Skeletal muscle tissue (tissue), 4 donors: ENCODE measurements around the gene FAM163A. TPM values are rescaled to one million over a fixed set of nuclear protein-coding genes. Genes with fewer than 3 reads are reported as not detected.

Experiments used
- H3K27ac ChIP-seq: one replicate; pipeline ENCODE4 v1.7.0; 2013; ENCODE audit warnings: mild to moderate bottlenecking, low read depth, low read length, inconsistent platforms
- H3K27me3 ChIP-seq, 3 donors: one replicate each; pipeline ENCODE4 v1.7.0; 2013; ENCODE audit warnings: low read length in 3 of 3; ENCODE audit not compliant: control insufficient read depth in 3 of 3, insufficient read depth in 3 of 3
- H3K36me3 ChIP-seq, 3 donors: one replicate each; pipeline ENCODE4 v1.7.0; 2013; ENCODE audit warnings: low read length in 3 of 3; ENCODE audit not compliant: control insufficient read depth in 3 of 3, insufficient read depth in 3 of 3
- H3K4me1 ChIP-seq, 3 donors: one replicate each; pipeline ENCODE4 v1.7.0; 2013; ENCODE audit warnings: low read length in 3 of 3, mild to moderate bottlenecking in 3 of 3; ENCODE audit not compliant: control insufficient read depth in 3 of 3, insufficient read depth in 3 of 3
- H3K4me3 ChIP-seq, 3 donors: one replicate each; pipeline ENCODE4 v1.7.0; 2013; ENCODE audit warnings: low read length in 3 of 3
- H3K9ac ChIP-seq, 3 donors: one replicate each; pipeline ENCODE4 v1.7.0; 2013; ENCODE audit warnings: low read length in 3 of 3, mild to moderate bottlenecking in 3 of 3, moderate library complexity in 2 of 3, low read depth in 1 of 3
- H3K9me3 ChIP-seq, 3 donors: one replicate each; pipeline ENCODE4 v1.7.0; 2013; ENCODE audit warnings: low read length in 3 of 3; ENCODE audit not compliant: control insufficient read depth in 3 of 3
- total RNA-seq: library from RNA; depleted of rRNA; stranded (reverse); fragments of >200 nt; gene quantifications from one replicate; pipeline ENCODE4 v1.2.3, GENCODE V29; 2014
- donor health status: Osteomylitis.

The FAM163A gene
- total RNA-seq, 1 donor from 2014 or later: under 0.01 TPM

DNA sequence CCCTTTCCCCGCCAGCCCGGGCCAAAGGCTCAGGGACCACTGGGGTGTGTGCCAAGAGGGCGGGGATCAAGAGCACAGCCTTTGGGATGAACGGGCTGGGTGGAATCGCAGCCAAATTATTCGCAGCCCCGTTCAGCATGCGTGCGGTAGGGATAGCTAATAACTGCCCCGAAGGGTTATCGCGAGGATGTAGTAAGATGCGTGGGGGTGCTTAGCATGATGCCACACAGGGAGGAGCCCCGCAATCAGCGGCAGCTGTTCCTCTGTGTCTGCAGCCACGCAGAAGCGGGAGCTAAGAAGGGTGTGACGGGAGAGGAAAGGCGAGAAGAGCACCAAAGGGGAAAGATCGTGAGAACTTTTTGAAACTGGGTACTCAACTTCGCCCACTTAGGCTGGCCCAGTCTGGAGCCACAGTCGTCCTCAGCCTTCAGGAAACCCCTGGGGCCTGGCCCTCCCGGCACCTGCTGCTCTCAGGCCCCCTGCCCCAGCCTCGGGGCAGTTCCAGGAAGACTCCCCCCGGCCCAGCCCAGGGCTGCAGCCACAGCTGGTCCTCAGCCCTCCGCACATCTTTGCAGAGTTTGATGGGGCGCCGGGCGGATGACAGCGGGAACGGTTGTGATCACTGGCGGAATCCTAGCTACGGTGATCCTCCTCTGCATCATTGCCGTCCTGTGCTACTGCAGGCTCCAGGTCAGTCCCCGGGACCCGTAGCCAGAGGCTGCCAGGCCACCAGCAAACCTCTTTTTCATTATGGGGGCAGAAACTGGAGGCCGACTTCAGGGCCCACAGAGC is 69.6 kb downstream of the FAM163A start:
- Histone ChIP-seq H3K4me1 (peaks cover 25 to 30% (median 29%) of the 10 kb centered on the region in 3 donors), H3K36me3 (no peaks in the 10 kb centered on the region), H3K4me3 (no peak overlapping the region), H3K27ac (no peak overlapping the region), H3K9me3 (no peaks in the 10 kb centered on the region), H3K27me3 (peaks cover 14 to 27% (median 24%) of the 10 kb centered on the region in 3 donors), H3K9ac (no peak overlapping the region)

GRCh38 chr1:179813626-179814545 is 70.8 kb downstream of the FAM163A start:
- Histone ChIP-seq H3K4me1 (peaks cover 28 to 41% (median 29%) of the 10 kb centered on the region in 3 donors), H3K9me3 (no peaks in the 10 kb centered on the region), H3K27me3 (peaks cover 14 to 27% (median 24%) of the 10 kb centered on the region in 3 donors), H3K4me3 (peak overlapping the region; percentile 66 to 85 (median 71)), H3K27ac (no peak overlapping the region), H3K36me3 (no peaks in the 10 kb centered on the region), H3K9ac (peak overlapping the region in 1 of 3 donors; percentile 70)

DNA sequence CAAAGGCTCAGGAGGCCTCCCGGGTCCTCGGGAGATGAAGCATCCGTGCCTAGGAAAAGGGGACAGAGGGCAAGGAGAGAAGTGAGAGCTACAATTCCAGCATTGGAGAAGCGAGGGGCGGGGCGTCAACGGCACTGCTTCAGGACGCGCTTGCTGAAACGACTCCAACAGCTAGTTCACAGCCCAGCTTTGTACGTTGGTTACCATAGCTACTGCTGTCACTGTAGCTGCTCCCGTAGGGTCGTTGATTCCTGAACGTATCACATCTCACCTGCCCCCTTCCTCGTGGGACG is 71.4 kb downstream of the FAM163A start:
- peaks cover 14 to 27% (median 24%) of the 10 kb centered on the region in 3 donors for H3K27me3 ChIP-seq
- H3K4me1 ChIP-seq: peaks cover 28 to 42% (median 28%) of the 10 kb centered on the region in 3 donors
- H3K9me3 ChIP-seq: no peaks in the 10 kb centered on the region
- H3K4me3 ChIP-seq: peak overlapping the region; percentile 66 to 85 (median 71)
- H3K9ac ChIP-seq: peak overlapping the region in 1 of 3 donors; percentile 70
- H3K36me3 ChIP-seq: no peaks in the 10 kb centered on the region
- H3K27ac ChIP-seq: no peak overlapping the region

DNA sequence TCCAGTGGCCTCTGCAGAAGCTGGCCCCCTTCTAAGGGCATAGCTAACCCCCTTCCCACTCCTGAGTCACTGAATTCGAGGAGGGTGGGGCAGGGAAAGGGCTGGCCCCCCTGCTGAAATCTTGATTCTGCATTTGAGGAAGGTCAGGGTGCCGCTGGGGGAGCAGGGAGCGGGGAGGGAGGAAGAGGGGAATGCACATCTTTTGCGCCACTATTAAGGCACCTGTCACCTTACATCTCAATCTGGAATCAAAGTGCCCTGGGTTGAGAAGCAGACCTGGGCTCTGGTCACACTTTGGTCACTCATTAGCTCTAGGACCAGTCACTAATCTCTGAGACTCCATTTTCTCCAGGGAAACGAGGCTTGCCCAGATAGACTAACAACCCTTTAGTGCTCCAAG is 72.5 kb downstream of the FAM163A start:
- H3K4me3 ChIP-seq: peak overlapping the region; percentile 66 to 85 (median 71)

DNA sequence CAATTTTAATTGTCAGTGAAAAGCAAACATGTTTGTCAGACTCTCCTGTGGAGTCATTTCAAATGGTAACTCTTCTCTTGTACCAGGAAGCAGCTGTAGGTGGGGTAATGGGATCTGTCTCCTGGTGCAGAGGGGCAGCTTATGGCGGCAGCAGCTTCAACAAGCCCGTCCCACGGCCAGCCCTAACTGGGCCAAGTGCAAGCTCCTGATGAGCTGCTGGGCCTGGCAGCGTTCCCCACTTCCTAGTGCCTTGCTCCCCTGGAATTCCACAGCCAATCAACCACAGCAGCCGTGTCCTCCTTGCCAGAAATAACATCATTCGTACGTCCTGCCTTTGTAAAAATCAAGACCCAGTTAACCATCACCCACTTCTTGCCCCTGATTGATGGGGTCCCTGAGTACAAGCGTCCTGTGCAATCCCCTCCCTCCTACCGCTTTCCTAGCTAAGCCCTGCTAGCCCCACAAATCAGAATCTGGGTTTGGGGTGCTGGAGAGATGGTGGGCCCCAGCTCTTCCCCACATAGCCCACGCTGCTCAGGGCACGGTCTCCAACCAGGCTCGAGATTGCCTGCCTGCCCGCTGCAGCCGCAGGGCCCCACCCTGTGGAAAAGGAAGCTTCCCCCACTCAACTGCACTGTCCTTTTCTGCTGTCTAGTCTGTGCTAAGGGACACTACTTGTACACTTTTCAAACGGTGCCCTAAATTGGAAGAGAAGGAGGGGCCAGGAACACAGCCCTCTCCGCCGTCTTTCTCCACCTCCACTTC is 73.3 kb downstream of the FAM163A start:
- no peaks in the 10 kb centered on the region for H3K36me3 ChIP-seq
- peak overlapping the region in 1 of 3 donors; percentile 71 for H3K4me3 ChIP-seq
- no peaks in the 10 kb centered on the region for H3K9me3 ChIP-seq
- H3K27ac ChIP-seq: no peak overlapping the region
- no peak overlapping the region for H3K9ac ChIP-seq
- H3K4me1 ChIP-seq: peaks cover 25 to 42% (median 25%) of the 10 kb centered on the region in 3 donors
- peaks cover 10 to 26% (median 22%) of the 10 kb centered on the region in 3 donors for H3K27me3 ChIP-seq

More for the DNA sequence above, 72.5 kb downstream of the FAM163A start:
- H3K36me3 ChIP-seq: no peaks in the 10 kb centered on the region
- peaks cover 25 to 42% (median 25%) of the 10 kb centered on the region in 3 donors for H3K4me1 ChIP-seq
- H3K27ac ChIP-seq: peak overlapping the region; percentile 25
- no peaks in the 10 kb centered on the region for H3K9me3 ChIP-seq
- peak overlapping the region in 1 of 3 donors; percentile 32 for H3K9ac ChIP-seq
- peaks cover 14 to 27% (median 23%) of the 10 kb centered on the region in 3 donors for H3K27me3 ChIP-seq

- Histone ChIP-seq H3K36me3 (no peaks in the 10 kb centered on the region), H3K9me3 (no peaks in the 10 kb centered on the region), H3K4me1 (peaks cover 25 to 42% (median 25%) of the 10 kb centered on the region in 3 donors), H3K27ac (no peak overlapping the region), H3K4me3 (no peak overlapping the region), H3K9ac (no peak overlapping the region), H3K27me3 (peaks cover 3 to 19% (median 17%) of the 10 kb centered on the region in 3 donors)
Observed at GRCh38 chr1:179817056-179817455, 74.0 kb downstream of the FAM163A start.

DNA sequence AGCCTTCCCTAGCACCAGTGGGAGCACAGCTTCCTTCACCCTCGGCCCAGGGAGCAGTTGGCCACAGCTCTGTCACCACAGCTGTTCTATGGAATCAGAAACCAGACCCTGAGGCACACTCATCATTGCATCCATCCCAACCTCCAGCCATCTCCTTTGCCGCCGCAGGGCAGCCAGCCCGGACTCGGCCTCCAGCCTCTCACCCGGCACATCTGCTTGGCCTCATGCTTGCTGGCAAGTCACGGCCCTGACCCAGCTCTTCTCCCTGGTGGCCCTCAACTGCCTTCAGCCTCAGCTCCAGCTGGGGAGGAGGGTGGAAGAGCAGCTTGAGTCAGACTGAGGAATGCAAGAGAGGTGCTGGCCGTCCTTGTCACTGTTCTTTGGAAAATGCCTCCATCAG is 74.7 kb downstream of the FAM163A start:
- no peak overlapping the region for H3K27ac ChIP-seq
- H3K9me3 ChIP-seq: no peaks in the 10 kb centered on the region
- no peak overlapping the region for H3K4me3 ChIP-seq
- H3K27me3 ChIP-seq: peaks cover 0 to 11% (median 11%) of the 10 kb centered on the region in 3 donors
- H3K4me1 ChIP-seq: peaks cover 25 to 42% (median 25%) of the 10 kb centered on the region in 3 donors
- no peak overlapping the region for H3K9ac ChIP-seq
- no peaks in the 10 kb centered on the region for H3K36me3 ChIP-seq

DNA sequence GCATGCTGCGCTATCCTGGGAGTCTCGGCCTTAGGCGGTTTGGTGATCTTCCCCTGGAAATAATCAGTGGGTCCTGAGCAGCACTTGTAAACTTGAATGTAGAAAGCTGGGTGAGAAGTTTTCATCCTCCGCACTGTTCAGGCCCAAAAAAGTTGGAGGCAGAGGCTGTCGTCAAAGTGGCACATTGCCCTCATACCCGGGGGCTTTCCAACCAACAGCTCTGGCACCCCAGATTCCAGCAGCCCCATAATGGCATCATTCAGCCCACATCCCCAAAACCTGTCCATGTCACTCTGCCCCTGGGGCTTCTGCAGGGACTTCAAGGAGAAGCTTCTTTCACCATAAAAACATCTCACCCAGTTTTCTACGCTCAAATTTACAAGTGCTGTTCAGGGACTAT is 75.2 kb downstream of the FAM163A start:
- no peak overlapping the region for H3K9ac ChIP-seq
- no peak overlapping the region for H3K4me3 ChIP-seq
- no peaks in the 10 kb centered on the region for H3K9me3 ChIP-seq
- peak overlapping the region; percentile 6 for H3K27ac ChIP-seq
- H3K4me1 ChIP-seq: peaks cover 25 to 42% (median 25%) of the 10 kb centered on the region in 3 donors
- no peaks in the 10 kb centered on the region for H3K36me3 ChIP-seq
- peaks cover 0 to 9% (median 6%) of the 10 kb centered on the region in 3 donors for H3K27me3 ChIP-seq

DNA sequence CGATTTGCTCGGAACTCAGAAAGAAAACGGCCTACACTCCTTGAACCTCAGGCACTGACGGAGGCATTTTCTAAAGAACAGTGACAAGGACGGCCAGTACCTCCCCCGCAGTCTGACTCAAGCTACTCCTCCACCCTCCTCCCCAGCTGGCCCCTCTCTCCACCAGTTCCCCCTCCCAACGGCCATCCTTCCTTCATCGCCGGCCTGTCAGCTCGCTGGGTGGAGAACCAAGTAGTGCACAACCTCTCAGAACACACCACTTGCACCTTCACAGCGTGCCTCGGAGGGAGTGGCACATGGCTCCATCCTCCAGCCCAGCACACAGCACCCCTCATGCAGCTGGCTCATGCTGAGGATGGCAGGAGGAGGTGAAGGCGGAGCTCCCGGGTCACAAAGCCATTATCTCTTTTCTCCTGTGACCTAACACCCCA is 75.7 kb downstream of the FAM163A start:
- Histone ChIP-seq H3K4me3 (no peak overlapping the region), H3K9ac (no peak overlapping the region), H3K27ac (no peak overlapping the region), H3K27me3 (peaks cover 0 to 9% (median 6%) of the 10 kb centered on the region in 3 donors), H3K4me1 (peaks cover 25 to 42% (median 25%) of the 10 kb centered on the region in 3 donors), H3K9me3 (no peaks in the 10 kb centered on the region), H3K36me3 (no peaks in the 10 kb centered on the region)
